GM04503 (cell line): ENCODE data around the gene OR11G2.
"Not testable (repeated sequence)": the region's sequence is repeated elsewhere in the genome, so short reads cannot be mapped to it uniquely, and the experiment has no call there.

Source experiments
- DNase-seq: peaks from one replicate; pipeline ENCODE4 v3.0.0-alpha.2; 2012; ENCODE audit warnings: low read depth

The OR11G2 gene

DNA sequence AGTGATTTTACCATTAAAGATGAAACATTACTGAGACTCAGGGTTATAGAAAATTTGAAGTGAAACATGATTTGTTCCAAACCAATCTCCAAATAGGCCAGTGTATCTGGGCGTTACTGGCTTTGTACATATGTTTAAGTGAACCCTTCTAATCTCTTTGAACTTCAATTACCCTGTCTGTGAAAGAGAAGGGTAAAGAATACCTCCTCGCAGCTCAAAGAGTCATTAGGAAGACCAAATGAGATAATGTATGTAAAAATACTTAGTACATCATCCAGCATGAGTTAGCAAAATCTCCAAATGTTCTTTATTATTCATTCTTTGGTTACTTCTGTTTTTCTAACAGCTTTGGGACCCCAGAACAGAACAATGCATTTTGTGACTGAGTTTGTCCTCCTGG, 32.7 kb downstream of the OR11G2 start, which contains the start of gene OR11H6:
Gene OR11H6 (plus strand): TSS at position 301 of the 400 bp plus-strand sequence. CDS start 0 bp downstream, at position 301.
- DNase-seq: no peak

GRCh38 chr14:20228681-20229080, 38.0 kb downstream of the OR11G2 start, which contains the start of gene OR11H7:
Gene OR11H7 (plus strand): TSS chr14:20228981.
- DNase-seq: no peak

- DNase-seq: not testable (repeated sequence)
Measured at GRCh38 chr14:20235415-20235814, 44.7 kb downstream of the OR11G2 start.

GRCh38 chr14:20247646-20248246, 57.0 kb downstream of the OR11G2 start:
- DNase-seq: no peak
